Suppressor macrophage treated with lipopolysaccharide for 4 hours (primary cell): ENCODE results near the gene LTB4R2.

Source experiments
- DNase-seq: peaks from one replicate; pipeline ENCODE4 v3.0.0-alpha.2; 2020

LTB4R2 gene

DNA sequence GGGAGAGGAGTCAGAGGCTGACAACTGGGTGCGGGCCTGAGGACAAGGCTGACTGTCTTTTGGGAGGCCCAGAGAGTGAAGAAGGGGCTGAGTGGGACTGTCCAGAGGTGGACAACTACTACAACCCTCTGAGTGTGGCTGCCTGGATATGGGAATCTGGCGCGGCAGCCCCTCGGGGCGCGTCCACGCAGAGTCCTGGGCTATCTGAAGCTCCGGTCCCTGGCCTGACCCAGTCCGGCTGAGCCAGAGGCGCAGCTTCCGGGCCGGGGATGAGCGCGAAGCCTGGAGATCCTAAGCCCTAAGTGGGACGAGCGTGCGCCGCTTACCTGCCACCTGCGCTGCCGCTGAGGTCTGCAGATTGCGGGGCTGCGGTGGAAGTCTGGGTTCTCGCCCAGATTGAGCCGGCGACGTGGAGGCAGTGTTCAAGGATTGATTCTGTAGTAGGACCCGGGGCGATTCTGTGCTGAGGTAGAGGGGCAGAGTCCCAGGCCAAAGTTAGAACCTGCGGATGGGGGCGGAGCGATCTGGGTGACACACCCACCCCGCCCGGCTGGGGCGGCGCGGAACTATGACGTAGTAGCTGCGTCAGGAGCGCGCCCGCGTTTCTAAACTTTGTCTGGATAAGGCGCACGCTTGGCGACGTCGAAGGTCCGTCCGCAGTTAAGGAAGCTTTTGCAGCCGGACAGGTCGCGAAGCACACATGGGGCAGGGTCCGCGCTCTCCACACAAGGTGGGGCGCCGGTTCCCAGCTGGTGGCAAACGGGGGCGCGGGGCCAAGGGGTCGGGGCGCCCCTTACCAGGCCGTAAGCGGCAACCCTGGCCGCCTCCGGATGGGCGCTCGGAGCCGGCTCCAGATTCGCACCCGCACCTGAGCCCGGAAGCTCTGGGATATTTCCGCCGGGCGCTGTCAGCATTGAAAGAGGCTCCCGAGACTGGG, 10.4 kb upstream of the LTB4R2 start, which contains the start of the genes DHRS1 and NOP9:
Gene DHRS1 (minus strand): TSS at position 526 of the 937 bp plus-strand sequence. CDS start 674 bp downstream, outside the sequence.
Gene NOP9 (plus strand): TSS at position 596 of the 937 bp plus-strand sequence. CDS start 105 bp downstream, at position 701.
- DNase-seq, result peak; percentile 95

DNA sequence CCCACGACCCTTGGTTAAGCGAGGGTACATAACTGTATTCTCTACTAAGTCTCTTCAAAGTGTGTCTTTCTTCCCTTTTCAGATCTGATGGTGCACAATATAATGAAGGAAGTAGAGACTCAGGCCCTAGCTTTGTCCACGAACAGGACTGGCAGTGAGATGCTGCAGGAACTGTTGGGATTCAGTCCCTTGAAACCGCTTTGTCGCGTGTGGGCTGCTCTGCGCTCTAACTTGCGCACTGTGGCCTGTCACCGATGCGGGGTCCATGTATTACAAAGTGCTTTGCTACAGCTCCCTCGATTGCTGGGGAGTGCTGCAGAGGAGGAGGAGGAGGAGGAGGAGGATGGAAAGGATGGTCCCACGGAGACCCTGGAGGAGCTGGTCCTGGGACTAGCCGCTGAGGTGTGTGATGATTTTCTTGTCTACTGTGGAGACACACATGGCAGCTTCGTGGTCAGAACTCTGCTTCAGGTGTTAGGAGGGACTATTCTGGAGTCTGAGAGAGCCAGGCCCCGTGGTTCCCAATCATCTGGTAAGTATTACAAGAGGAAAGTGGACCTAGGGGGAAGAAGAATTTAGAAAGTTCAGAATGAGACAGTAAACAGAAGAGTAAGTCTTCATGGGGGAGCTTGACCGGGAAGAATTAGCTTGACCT, 9.5 kb upstream of the LTB4R2 start:
- DNase-seq, result no peak

DNA sequence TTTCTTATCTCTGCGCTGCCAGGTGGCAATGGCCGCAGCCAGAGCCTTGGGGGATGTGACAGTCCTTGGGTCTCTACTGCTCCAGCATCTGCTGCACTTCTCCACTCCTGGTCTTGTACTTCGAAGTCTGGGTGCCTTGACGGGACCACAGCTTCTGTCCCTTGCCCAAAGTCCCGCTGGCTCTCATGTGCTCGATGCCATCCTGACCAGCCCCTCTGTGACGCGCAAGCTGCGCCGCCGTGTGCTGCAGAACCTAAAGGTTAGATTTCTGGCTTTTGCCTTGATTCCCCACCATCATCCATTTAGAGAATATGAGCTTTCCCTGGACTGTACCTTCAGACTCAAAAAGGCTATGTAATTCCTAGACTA, 5.9 kb upstream of the LTB4R2 start:
- no peak for DNase-seq

DNA sequence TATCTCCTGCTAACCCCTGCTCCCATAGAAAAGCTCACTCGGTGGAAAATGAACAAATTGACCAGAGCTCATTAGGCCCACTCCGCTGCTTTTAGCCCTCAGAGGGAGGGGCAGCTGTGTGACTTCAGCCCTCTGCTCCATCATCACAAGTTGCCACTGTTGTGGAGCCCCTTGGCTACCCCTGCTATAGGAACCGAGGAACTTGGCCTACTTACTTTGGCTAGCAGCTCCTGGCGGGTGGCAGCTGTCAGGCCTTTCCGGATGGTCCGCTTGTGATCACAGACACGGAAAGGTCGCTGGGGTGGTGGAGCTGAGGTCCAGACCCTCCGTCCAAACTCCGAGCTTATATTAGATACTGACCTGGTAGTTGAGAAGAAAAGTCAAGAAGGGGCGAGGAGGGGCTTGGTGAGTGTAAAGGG, 2.8 kb upstream of the LTB4R2 start:
- no peak for DNase-seq

DNA sequence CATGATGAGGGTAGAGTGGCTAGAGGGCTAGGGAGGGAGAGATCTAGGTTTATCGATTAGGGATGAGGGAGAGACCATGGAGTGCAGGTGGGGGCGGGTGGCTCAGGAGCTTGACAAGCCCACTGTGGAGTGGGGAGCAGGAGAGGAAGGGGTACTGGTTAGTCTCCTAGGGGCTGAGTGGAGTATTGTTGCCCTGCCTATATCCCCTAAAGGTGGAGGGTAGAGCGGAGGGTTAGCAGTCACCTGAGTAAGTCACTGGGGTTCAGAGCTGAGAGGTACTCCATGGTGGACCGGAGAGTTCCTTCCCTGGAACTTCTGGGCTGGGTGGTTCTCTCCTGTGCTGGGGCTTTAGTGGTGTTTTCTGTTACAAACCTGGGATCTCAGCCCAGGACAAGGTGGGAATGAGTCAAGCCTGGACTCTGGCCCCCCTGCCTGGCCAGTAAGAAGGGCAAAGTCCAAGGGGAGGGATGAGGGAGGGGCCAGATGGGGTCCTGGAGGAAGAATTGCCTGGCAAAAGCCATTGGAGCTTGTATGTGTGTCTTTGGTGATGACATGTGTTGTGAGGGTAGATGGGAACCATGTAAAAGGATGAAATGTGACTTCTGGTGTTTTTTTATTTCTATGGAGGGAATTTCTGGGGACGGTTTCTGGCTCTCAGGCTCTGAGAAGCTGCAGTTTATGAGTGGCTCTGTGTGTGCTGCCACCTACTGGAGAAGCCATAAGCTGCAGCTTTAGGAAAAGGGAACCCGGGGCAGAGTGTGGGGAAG, 2.2 kb upstream of the LTB4R2 start, which contains the start of gene CIDEB:
Gene CIDEB (minus strand): TSS at position 403 of the 767 bp plus-strand sequence. CDS start 119 bp downstream, at position 284.
- DNase-seq, result peak; percentile 86

DNA sequence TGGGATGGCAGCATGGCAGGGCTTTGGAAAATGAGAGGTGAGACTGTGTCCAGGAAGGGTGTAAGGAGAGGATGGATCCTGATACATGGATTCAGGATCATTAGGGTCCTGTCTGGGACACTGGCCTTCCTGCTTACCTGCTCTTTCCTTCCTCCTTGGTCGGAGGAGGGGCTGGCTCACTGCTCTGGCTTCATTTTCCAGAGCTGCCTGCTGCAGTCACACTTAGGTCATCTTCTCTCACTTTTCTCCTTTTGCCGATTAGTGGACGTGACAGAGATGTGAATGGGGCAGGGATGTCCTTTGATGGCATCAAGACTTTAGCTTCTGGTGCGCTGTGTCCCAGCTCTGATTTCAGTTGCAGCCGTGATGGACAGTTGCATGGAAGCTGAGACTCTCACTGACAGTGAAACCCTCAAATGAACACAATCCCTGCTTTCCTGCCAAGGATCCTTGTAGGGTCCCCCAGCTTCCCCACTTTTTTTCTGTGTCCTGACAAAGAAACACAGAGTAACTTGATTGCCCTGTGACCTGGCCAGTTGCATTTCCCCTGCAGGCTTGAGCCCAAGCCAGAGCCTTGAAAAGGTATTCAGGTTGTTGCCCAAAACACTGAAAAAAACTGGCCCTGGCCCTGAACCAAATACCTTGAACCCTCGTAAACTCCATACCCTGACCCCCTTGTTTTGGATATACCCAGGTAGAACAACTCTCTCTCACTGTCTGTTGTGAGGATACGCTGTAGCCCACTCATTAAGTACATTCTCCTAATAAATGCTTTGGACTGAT, 1.4 kb upstream of the LTB4R2 start:
- no peak for DNase-seq

DNA sequence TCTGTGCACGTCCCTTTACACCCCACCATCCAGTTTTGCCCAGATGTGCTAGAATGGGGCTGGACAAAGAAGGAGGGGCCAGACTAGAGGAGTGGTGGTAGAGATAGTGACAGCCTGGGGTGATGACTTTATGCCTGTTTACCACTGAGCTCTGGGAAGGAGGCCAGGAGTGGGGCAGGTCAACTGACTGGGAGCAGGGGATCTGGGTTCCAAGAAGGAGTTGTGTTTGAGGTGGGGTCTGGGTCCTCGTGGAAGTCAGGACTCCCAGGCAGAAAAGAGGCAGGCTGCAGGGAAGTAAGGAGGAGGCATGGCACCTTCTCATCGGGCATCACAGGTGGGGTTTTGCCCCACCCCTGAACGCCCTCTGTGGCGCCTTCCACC, 315 bp downstream of the LTB4R2 start:
- no peak for DNase-seq

DNA sequence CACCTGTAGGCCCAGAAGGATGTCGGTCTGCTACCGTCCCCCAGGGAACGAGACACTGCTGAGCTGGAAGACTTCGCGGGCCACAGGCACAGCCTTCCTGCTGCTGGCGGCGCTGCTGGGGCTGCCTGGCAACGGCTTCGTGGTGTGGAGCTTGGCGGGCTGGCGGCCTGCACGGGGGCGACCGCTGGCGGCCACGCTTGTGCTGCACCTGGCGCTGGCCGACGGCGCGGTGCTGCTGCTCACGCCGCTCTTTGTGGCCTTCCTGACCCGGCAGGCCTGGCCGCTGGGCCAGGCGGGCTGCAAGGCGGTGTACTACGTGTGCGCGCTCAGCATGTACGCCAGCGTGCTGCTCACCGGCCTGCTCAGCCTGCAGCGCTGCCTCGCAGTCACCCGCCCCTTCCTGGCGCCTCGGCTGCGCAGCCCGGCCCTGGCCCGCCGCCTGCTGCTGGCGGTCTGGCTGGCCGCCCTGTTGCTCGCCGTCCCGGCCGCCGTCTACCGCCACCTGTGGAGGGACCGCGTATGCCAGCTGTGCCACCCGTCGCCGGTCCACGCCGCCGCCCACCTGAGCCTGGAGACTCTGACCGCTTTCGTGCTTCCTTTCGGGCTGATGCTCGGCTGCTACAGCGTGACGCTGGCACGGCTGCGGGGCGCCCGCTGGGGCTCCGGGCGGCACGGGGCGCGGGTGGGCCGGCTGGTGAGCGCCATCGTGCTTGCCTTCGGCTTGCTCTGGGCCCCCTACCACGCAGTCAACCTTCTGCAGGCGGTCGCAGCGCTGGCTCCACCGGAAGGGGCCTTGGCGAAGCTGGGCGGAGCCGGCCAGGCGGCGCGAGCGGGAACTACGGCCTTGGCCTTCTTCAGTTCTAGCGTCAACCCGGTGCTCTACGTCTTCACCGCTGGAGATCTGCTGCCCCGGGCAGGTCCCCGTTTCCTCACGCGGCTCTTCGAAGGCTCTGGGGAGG, 985 bp downstream of the LTB4R2 start, which contains the start of gene LTB4R:
Gene LTB4R (plus strand): TSS at position 857 of the 959 bp plus-strand sequence. CDS start 4,150 bp downstream, outside the sequence.
- no peak for DNase-seq

DNA sequence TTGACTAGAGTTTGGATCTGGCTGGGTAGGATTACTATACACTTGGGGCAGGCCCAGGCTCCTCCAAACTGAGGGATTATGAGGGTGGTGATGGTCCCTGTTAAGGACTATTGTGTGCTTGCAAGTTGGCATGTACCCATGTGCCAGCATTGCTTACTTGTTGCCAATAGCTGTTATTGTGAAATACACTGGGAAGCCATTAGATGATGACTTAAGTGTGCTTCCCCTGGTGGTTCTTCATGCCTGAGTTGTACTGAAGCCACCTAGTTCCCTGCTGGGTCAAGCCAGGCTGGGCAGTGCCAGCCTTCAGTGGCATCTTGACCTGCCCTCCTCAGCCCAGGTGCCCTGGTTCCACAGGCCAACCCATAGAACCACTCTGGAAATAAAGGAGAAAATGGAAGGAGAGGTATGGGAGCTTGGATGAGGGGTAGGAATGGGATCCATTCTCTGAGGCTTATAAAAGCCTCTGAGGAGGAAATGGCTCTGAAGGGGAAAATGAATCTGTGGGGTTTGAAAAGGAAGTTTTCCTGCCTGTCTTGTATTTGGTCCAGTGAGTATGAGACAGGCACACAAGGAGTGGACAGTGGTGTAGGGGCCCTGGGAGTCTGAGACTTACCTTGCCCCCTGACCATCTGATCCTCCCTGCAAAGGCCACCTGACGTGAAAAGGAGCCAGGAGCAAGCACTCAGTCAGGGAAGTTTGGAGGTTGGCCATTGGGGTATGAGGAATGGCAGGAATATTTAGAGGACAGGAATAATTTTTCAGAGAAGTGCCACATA, 2.1 kb downstream of the LTB4R2 start:
- peak; percentile 84 for DNase-seq

DNA sequence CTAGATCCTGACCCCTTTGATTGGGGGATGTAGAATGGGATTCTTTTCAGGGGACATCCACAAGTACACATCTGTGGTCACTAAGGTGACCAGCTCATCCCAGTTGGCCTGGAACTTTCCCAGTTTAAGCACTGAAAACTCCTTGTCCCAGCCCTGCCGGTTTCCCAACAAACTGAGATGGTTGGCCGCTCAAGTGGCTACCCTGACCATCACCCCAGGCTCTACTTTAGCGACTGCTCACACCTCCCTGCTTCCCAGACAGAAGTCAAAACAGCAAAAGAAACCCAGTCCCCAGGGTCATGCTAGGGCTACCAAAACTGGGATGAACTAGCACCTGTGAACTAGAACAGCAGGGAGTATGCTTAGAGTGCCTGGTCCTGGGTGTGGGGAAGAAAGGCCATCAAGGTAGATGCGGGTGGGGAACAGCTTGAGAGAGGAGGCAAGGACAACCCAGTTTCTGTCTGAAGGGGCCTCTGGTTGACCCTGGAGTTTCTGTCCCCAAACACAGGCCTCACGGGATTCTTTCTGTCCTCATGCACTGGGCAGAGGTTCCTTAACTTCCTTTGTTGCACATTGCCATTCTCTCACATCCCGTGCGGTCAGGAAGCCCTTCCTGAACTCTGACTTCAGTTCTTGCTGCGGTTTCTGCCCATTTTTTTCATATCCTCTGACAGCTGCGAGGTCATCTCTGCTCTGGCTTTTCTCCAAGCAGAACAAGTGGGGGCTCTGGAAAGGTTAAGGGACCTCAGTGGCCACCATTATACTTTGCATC, 3.0 kb downstream of the LTB4R2 start:
- peak; percentile 86 for DNase-seq

DNA sequence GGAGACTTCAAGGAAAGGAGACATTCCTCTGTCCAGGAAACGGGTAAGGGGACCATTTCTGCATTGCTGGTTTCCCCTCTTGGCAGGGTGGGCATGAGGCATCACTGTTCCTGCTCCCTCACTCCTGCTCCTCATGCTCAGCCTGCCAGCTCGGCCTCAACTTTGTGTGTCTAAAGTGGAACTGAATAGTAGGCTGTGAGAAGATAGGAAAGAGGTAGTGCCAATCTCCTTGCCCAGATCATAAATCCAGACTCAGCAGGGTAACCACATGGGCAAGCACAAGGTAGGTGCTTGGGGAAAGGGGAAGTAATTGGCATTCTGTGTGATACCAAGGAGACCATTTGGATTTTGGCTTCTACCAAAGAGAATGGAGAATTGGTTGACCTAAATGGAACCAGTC, 4.0 kb downstream of the LTB4R2 start:
- DNase-seq, result no peak

DNA sequence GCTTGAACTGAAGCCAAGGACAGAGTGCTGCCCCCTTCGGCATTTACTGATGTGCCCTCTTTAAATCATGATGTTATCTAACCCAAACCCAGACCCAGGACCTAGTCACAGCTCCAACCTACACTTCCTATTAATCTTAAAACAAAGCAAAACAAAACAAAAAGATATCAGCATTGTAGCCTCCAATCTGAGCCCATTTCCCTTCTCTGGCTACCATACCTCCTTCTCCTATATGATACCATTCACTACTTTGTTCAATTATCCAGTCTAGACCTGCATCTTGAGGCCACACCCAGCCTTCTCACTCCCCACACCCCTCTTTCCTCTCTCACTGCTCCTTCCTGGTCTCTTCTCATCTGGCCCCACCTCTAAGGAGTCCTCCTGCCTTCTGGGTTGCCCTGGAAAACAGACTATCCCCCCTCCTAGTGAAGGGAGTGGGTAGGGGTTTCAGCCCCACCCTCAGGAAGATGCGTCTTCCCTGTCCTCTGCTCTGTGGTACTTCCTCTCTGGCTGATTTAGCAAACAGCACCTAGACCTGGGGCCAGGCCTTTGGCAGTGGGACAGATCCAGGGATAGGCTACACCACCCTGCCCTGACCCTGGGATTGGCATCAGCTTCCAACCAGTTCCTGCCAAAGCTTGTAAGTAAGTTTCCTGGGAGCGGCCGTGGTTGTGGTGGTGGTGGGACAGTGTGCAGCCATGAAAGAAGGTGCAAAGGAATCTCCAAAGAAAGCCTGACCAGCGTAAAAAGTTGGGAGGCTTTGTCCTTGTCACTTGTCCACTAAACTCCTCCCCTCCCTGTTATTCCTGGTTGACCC, 4.6 kb downstream of the LTB4R2 start:
- no peak for DNase-seq

DNA sequence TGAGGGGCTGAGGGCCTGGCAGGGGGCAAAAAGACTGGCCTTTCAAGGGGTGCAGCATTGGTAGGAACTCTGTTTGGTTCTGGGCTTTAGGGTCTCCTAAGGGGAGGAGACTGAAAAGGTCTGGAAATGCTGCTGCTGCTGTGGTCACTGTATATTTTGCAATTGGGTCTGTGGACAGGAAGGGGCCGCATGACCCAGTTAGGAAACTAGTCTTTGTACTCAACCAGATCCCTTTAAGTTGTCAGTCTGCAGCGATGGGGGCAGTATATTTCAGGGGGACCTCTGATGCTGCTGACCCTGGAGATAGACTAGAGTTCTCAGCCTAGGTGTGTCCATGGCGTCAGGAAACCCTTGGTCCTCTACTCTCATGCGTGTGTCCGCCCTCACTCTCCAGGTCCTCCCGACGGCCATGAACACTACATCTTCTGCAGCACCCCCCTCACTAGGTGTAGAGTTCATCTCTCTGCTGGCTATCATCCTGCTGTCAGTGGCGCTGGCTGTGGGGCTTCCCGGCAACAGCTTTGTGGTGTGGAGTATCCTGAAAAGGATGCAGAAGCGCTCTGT, 5.4 kb downstream of the LTB4R2 start:
- DNase-seq, result no peak

DNA sequence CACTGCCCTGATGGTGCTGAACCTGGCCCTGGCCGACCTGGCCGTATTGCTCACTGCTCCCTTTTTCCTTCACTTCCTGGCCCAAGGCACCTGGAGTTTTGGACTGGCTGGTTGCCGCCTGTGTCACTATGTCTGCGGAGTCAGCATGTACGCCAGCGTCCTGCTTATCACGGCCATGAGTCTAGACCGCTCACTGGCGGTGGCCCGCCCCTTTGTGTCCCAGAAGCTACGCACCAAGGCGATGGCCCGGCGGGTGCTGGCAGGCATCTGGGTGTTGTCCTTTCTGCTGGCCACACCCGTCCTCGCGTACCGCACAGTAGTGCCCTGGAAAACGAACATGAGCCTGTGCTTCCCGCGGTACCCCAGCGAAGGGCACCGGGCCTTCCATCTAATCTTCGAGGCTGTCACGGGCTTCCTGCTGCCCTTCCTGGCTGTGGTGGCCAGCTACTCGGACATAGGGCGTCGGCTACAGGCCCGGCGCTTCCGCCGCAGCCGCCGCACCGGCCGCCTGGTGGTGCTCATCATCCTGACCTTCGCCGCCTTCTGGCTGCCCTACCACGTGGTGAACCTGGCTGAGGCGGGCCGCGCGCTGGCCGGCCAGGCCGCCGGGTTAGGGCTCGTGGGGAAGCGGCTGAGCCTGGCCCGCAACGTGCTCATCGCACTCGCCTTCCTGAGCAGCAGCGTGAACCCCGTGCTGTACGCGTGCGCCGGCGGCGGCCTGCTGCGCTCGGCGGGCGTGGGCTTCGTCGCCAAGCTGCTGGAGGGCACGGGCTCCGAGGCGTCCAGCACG, 6.1 kb downstream of the LTB4R2 start:
- no peak for DNase-seq

DNA sequence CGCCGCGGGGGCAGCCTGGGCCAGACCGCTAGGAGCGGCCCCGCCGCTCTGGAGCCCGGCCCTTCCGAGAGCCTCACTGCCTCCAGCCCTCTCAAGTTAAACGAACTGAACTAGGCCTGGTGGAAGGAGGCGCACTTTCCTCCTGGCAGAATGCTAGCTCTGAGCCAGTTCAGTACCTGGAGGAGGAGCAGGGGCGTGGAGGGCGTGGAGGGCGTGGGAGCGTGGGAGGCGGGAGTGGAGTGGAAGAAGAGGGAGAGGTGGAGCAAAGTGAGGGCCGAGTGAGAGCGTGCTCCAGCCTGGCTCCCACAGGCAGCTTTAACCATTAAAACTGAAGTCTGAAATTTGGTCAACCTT, 6.6 kb downstream of the LTB4R2 start:
- DNase-seq, result no peak

DNA sequence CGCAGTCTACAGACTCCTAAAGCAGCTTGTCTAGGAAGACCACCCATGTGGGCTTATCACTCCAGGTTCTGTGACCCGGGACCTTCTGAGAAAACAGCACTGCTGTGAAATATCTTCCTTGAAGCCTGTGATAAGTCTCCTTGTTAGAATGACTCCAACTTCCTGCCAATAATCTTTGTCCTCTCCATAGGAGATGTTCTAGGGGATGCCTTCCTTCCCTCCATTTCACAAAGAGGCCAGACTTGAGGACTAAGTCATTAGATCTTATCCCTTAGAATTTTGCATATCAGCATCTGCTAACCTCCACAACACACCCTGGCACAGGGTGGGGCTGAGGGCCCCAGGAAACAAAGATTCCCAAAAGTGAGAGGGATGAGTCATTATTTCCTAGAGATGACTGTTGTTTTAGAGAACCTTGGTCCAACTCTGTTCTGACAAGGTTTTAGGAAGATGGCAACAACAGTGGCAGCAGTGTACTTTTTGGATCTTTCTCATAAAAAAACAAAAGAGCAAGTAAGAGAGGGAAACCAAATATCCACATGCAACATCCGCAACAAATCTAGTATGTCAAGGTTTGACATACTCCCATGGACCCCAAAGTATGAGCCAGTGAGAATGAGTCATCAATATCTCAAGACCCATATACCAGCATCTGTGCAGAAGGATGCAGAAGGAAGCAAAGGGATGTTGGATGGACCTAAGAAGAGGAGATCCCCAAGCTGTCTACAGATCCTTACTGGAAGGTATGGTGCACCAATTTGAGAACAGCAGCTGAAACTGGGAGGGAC, 7.4 kb downstream of the LTB4R2 start:
- no peak for DNase-seq
